ENCODE results near the gene EIF4E2. TPM values are rescaled to one million over a fixed set of nuclear protein-coding genes. Genes with fewer than 3 reads are reported as not detected.

Gene EIF4E2
- total RNA-seq, 2 donors from 2014 or later: 39.2 to 40.6 TPM

Other genes with a start within 250 kb of the EIF4E2 start
- gene ALPP, start 171.9 kb upstream of the EIF4E2 start, total RNA-seq: under 1 TPM in 1 of 2 donors, not detected in 1; 0.97 TPM
- gene ALPG, start 143.8 kb upstream of the EIF4E2 start, total RNA-seq: under 1 TPM in 1 of 2 donors, not detected in 1; 0.34 TPM
- not detected for gene ALPI, start 94.5 kb upstream of the EIF4E2 start, total RNA-seq
- gene ECEL1, start 62.9 kb upstream of the EIF4E2 start, total RNA-seq: 10 to 100 TPM in 1 of 2 donors, under 1 TPM in 1; 0.82 to 15.3 TPM
- not detected for gene PRSS56, start 30.3 kb upstream of the EIF4E2 start, total RNA-seq
- gene CHRND, start 24.5 kb upstream of the EIF4E2 start, total RNA-seq: 1 to 10 TPM in 1 of 2 donors, under 1 TPM in 1; 0.34 to 1.4 TPM
- gene CHRNG, start 11.0 kb upstream of the EIF4E2 start, total RNA-seq: not detected
- 1 to 10 TPM; 2.6 to 4.9 TPM for gene TIGD1, start 132 bp upstream of the EIF4E2 start, total RNA-seq
- 10 to 100 TPM; 25.9 to 33.1 TPM for gene EFHD1, start 82.9 kb downstream of the EIF4E2 start, total RNA-seq
- 100 to 1,000 TPM in 1 of 2 donors, 10 to 100 TPM in 1; 61.3 to 106 TPM for gene GIGYF2, start 146.6 kb downstream of the EIF4E2 start, total RNA-seq
- 1 to 10 TPM in 1 of 2 donors, under 1 TPM in 1; 0.32 to 3.5 TPM for gene KCNJ13, start 225.9 kb downstream of the EIF4E2 start, total RNA-seq

All from prostate gland (tissue), 2 donors.